ENCODE data around the gene ITPKC.
"Not testable (repeated sequence)": the region's sequence is repeated elsewhere in the genome, so short reads cannot be mapped to it uniquely, and the experiment has no call there.

The ITPKC gene

DNA sequence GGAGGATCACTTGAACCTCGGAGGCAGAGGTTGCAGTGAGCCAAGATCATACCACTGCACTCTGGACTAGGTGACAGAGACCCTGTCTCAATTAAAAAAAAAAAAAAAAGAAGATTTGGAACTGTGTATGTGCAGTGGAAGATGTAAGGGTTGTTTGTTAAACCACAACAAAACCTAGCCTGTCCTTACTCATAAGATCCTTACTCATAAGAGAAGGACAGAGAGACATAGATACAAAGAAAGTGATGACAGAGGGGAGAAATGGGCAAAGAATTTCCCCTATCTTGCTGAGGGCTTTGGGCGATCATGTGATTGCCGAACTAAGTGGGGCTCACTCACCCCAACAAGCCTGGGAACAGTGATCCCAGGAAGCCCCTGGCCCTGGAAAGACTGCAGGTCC, 7.9 kb downstream of the ITPKC start:
- H4K12ac ChIP-seq (ENCODE audit: low read depth, low read length) = no peak overlapping the region
- peaks cover 3 to 5% of the 10 kb centered on the region in 2 experiments for H3K4me1 ChIP-seq (ENCODE audit: control insufficient read depth in 1 of 2, insufficient read depth in 2 of 2, low read length in 2 of 2)
- H3K9me3 ChIP-seq (ENCODE audit: insufficient read depth, low read depth, low read length) = no peaks in the 10 kb centered on the region
- no peak for DNase-seq
- no CpG with 5 or more reads among the region's 3 CpGs for WGBS (ENCODE audit: extremely low coverage, insufficient coverage, insufficient read length)
- H2AK5ac ChIP-seq (ENCODE audit: low read length) = no peak overlapping the region
- H3K27ac ChIP-seq (ENCODE audit: low read depth, low read length) = no peak overlapping the region
- H3K27me3 ChIP-seq (ENCODE audit: insufficient read depth, low read length) = no peaks in the 10 kb centered on the region
- H2BK120ac ChIP-seq (ENCODE audit: insufficient read depth, low read length, poor library complexity) = no peak overlapping the region
- H3K79me1 ChIP-seq (ENCODE audit: low read length) = no peaks in the 10 kb centered on the region
- peak overlapping the region; percentile 33 for H3K18ac ChIP-seq (ENCODE audit: low read length)
- no peak overlapping the region for H2AFZ ChIP-seq (ENCODE audit: insufficient read depth, low read length, poor library complexity)
- H3K79me2 ChIP-seq (ENCODE audit: control insufficient read depth, insufficient read depth, low read length, poor library complexity) = peaks cover 8% of the 10 kb centered on the region
- H3K4ac ChIP-seq (ENCODE audit: low read depth, low read length) = no peak overlapping the region
- H4K8ac ChIP-seq (ENCODE audit: low read depth, low read length) = no peak overlapping the region
- no peak overlapping the region for H3K23ac ChIP-seq (ENCODE audit: low read length)
- peaks cover 52 to 56% of the 10 kb centered on the region in 2 experiments for H3K36me3 ChIP-seq (ENCODE audit: control insufficient read depth in 1 of 2, insufficient read depth in 2 of 2, low read length in 2 of 2)
- no peak overlapping the region for H2BK12ac ChIP-seq (ENCODE audit: low read length)
- H4K91ac ChIP-seq (ENCODE audit: low read depth, low read length) = no peak overlapping the region
- H2BK5ac ChIP-seq (ENCODE audit: low read depth, low read length, poor library complexity) = no peak overlapping the region
- H3K4me2 ChIP-seq (ENCODE audit: low read length) = no peak overlapping the region
- no peak overlapping the region for H3K9ac ChIP-seq (ENCODE audit: low read length)
- no peak overlapping the region for H3K4me3 ChIP-seq (ENCODE audit: low read depth, low read length)
- H3K14ac ChIP-seq (ENCODE audit: low read length) = no peak overlapping the region

- H4K8ac ChIP-seq (ENCODE audit: low read depth, low read length) = no peak overlapping the region
- H3K4me2 ChIP-seq (ENCODE audit: low read length) = no peak overlapping the region
- H4K91ac ChIP-seq (ENCODE audit: low read depth, low read length) = no peak overlapping the region
- H3K18ac ChIP-seq (ENCODE audit: low read length) = no peak overlapping the region
- H3K4me3 ChIP-seq (ENCODE audit: low read depth, low read length) = no peak overlapping the region
- no peak overlapping the region for H2BK120ac ChIP-seq (ENCODE audit: insufficient read depth, low read length, poor library complexity)
- no peaks in the 10 kb centered on the region for H3K27me3 ChIP-seq (ENCODE audit: insufficient read depth, low read length)
- peaks cover 58 to 69% of the 10 kb centered on the region in 2 experiments for H3K36me3 ChIP-seq (ENCODE audit: control insufficient read depth in 1 of 2, insufficient read depth in 2 of 2, low read length in 2 of 2)
- no peak overlapping the region for H3K27ac ChIP-seq (ENCODE audit: low read depth, low read length)
- DNase-seq = no peak
- no peak overlapping the region for H2AFZ ChIP-seq (ENCODE audit: insufficient read depth, low read length, poor library complexity)
- H3K4me1 ChIP-seq (ENCODE audit: control insufficient read depth in 1 of 2, insufficient read depth in 2 of 2, low read length in 2 of 2) = no peaks in the 10 kb centered on the region
- no CpG with 5 or more reads among the region's 4 CpGs for WGBS (ENCODE audit: extremely low coverage, insufficient coverage, insufficient read length)
- no peak overlapping the region for H3K4ac ChIP-seq (ENCODE audit: low read depth, low read length)
- H3K14ac ChIP-seq (ENCODE audit: low read length) = no peak overlapping the region
- no peak overlapping the region for H4K12ac ChIP-seq (ENCODE audit: low read depth, low read length)
- no peaks in the 10 kb centered on the region for H3K9me3 ChIP-seq (ENCODE audit: insufficient read depth, low read depth, low read length)
- H2AK5ac ChIP-seq (ENCODE audit: low read length) = no peak overlapping the region
- H3K79me2 ChIP-seq (ENCODE audit: control insufficient read depth, insufficient read depth, low read length, poor library complexity) = peaks cover 1% of the 10 kb centered on the region
- H2BK12ac ChIP-seq (ENCODE audit: low read length) = no peak overlapping the region
- no peak overlapping the region for H3K23ac ChIP-seq (ENCODE audit: low read length)
- H2BK5ac ChIP-seq (ENCODE audit: low read depth, low read length, poor library complexity) = no peak overlapping the region
- H3K79me1 ChIP-seq (ENCODE audit: low read length) = no peaks in the 10 kb centered on the region
- no peak overlapping the region for H3K9ac ChIP-seq (ENCODE audit: low read length)
These were observed 9.4 kb downstream of the ITPKC start for GRCh38 chr19:40726279-40726678.

- DNase-seq; H3K27me3 ChIP-seq (ENCODE audit: insufficient read depth, low read length); H4K8ac ChIP-seq (ENCODE audit: low read depth, low read length); H3K79me1 ChIP-seq (ENCODE audit: low read length); H4K12ac ChIP-seq (ENCODE audit: low read depth, low read length); H2BK12ac ChIP-seq (ENCODE audit: low read length); H2AK5ac ChIP-seq (ENCODE audit: low read length); H3K9me3 ChIP-seq (ENCODE audit: insufficient read depth, low read depth, low read length); H3K14ac ChIP-seq (ENCODE audit: low read length); H2BK120ac ChIP-seq (ENCODE audit: insufficient read depth, low read length, poor library complexity); H3K4me2 ChIP-seq (ENCODE audit: low read length); H3K23ac ChIP-seq (ENCODE audit: low read length); H3K27ac ChIP-seq (ENCODE audit: low read depth, low read length); H3K9ac ChIP-seq (ENCODE audit: low read length); H2BK5ac ChIP-seq (ENCODE audit: low read depth, low read length, poor library complexity); H3K4me3 ChIP-seq (ENCODE audit: low read depth, low read length); H3K4me1 ChIP-seq (ENCODE audit: control insufficient read depth in 1 of 2, insufficient read depth in 2 of 2, low read length in 2 of 2); H3K18ac ChIP-seq (ENCODE audit: low read length); H2AFZ ChIP-seq (ENCODE audit: insufficient read depth, low read length, poor library complexity); H4K91ac ChIP-seq (ENCODE audit: low read depth, low read length); H3K4ac ChIP-seq (ENCODE audit: low read depth, low read length); H3K79me2 ChIP-seq (ENCODE audit: control insufficient read depth, insufficient read depth, low read length, poor library complexity): not testable (repeated sequence)
- peaks cover 68 to 86% of the 10 kb centered on the region in 2 experiments for H3K36me3 ChIP-seq (ENCODE audit: control insufficient read depth in 1 of 2, insufficient read depth in 2 of 2, low read length in 2 of 2)
- WGBS (ENCODE audit: extremely low coverage, insufficient coverage, insufficient read length) = no CpG with 5 or more reads among the region's 5 CpGs
These were observed 13.2 kb downstream of the ITPKC start for GRCh38 chr19:40730065-40730464.

GRCh38 chr19:40732304-40732703, 15.4 kb downstream of the ITPKC start:
- H3K4me1 ChIP-seq (ENCODE audit: control insufficient read depth in 1 of 2, insufficient read depth in 2 of 2, low read length in 2 of 2); H3K79me2 ChIP-seq (ENCODE audit: control insufficient read depth, insufficient read depth, low read length, poor library complexity); H3K4me3 ChIP-seq (ENCODE audit: low read depth, low read length); H3K14ac ChIP-seq (ENCODE audit: low read length); H4K12ac ChIP-seq (ENCODE audit: low read depth, low read length); H4K91ac ChIP-seq (ENCODE audit: low read depth, low read length); H2BK120ac ChIP-seq (ENCODE audit: insufficient read depth, low read length, poor library complexity); H3K18ac ChIP-seq (ENCODE audit: low read length); H3K23ac ChIP-seq (ENCODE audit: low read length); H3K27me3 ChIP-seq (ENCODE audit: insufficient read depth, low read length); H4K8ac ChIP-seq (ENCODE audit: low read depth, low read length); H3K4ac ChIP-seq (ENCODE audit: low read depth, low read length); H2BK5ac ChIP-seq (ENCODE audit: low read depth, low read length, poor library complexity); H3K9me3 ChIP-seq (ENCODE audit: insufficient read depth, low read depth, low read length); H2AFZ ChIP-seq (ENCODE audit: insufficient read depth, low read length, poor library complexity); DNase-seq; H3K4me2 ChIP-seq (ENCODE audit: low read length); H3K9ac ChIP-seq (ENCODE audit: low read length); H3K79me1 ChIP-seq (ENCODE audit: low read length); H3K27ac ChIP-seq (ENCODE audit: low read depth, low read length); H2BK12ac ChIP-seq (ENCODE audit: low read length); H2AK5ac ChIP-seq (ENCODE audit: low read length): not testable (repeated sequence)
- WGBS (ENCODE audit: extremely low coverage, insufficient coverage, insufficient read length) = no CpG with 5 or more reads among the region's 16 CpGs
- H3K36me3 ChIP-seq (ENCODE audit: control insufficient read depth in 1 of 2, insufficient read depth in 2 of 2, low read length in 2 of 2) = peaks cover 72 to 87% of the 10 kb centered on the region in 2 experiments
